ENCODE data around the gene SCN8A. TPM values are rescaled to one million over a fixed set of nuclear protein-coding genes. Genes with fewer than 3 reads are reported as not detected.

Gene SCN8A
- total RNA-seq, 1 experiment from 2014 or later = 5.4 TPM

- H3K9me3 ChIP-seq (ENCODE audit: low read depth, low read length, poor library complexity, severe bottlenecking) = no peaks in the 10 kb centered on the region
- no peak overlapping the region for H3K27ac ChIP-seq (ENCODE audit: low read depth, low read length, poor library complexity, severe bottlenecking)
- H3K4me1 ChIP-seq (ENCODE audit: insufficient read depth, low read length, poor library complexity, severe bottlenecking) = peaks cover 9% of the 10 kb centered on the region
- CTCF ChIA-PET = no interaction called here
- intact Hi-C loops (cut with micrococcal nuclease; ENCODE audit: unreplicated experiment) = no loop called here
- TF ChIP-seq, protein P1, sequence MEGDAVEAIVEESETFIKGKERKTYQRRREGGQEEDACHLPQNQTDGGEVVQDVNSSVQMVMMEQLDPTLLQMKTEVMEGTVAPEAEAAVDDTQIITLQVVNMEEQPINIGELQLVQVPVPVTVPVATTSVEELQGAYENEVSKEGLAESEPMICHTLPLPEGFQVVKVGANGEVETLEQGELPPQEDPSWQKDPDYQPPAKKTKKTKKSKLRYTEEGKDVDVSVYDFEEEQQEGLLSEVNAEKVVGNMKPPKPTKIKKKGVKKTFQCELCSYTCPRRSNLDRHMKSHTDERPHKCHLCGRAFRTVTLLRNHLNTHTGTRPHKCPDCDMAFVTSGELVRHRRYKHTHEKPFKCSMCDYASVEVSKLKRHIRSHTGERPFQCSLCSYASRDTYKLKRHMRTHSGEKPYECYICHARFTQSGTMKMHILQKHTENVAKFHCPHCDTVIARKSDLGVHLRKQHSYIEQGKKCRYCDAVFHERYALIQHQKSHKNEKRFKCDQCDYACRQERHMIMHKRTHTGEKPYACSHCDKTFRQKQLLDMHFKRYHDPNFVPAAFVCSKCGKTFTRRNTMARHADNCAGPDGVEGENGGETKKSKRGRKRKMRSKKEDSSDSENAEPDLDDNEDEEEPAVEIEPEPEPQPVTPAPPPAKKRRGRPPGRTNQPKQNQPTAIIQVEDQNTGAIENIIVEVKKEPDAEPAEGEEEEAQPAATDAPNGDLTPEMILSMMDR (conservative IDR thresholded peaks at IDR 0.05; ENCODE audit: low read depth, low read length) = no peak
- no peak for TF ChIP-seq EZH2 (IDR thresholded peaks at IDR 0.05; ENCODE audit: borderline replicate concordance, low read depth, low read length, poor library complexity, severe bottlenecking)
- no peak for DNase-seq (ENCODE audit: low spot score)
- H3K4me3 ChIP-seq (ENCODE audit: low read depth, low read length, poor library complexity, severe bottlenecking) = no peak overlapping the region
- no peaks in the 10 kb centered on the region for H3K27me3 ChIP-seq (replicated peaks; ENCODE audit: insufficient read depth, low read depth, low read length, poor library complexity)
- no TSS peak for BruUV-seq (replicated peaks)
- no peaks in the 10 kb centered on the region for H3K36me3 ChIP-seq (ENCODE audit: insufficient read depth, low read length, poor library complexity, severe bottlenecking)
- POLR2A ChIA-PET (ENCODE audit: low non-redundant PET) = no interaction called here
These were observed 41.6 kb downstream of the SCN8A start for GRCh38 chr12:51632623-51633022.

GRCh38 chr12:51635346-51635745, 44.3 kb downstream of the SCN8A start:
- no peak for DNase-seq (ENCODE audit: low spot score)
- Histone ChIP-seq H3K4me1 (ENCODE audit: insufficient read depth, low read length, poor library complexity, severe bottlenecking) (peaks cover 9% of the 10 kb centered on the region), H3K36me3 (ENCODE audit: insufficient read depth, low read length, poor library complexity, severe bottlenecking) (no peaks in the 10 kb centered on the region), H3K4me3 (ENCODE audit: low read depth, low read length, poor library complexity, severe bottlenecking) (no peak overlapping the region), H3K9me3 (ENCODE audit: low read depth, low read length, poor library complexity, severe bottlenecking) (no peaks in the 10 kb centered on the region), H3K27me3 (replicated peaks; ENCODE audit: insufficient read depth, low read depth, low read length, poor library complexity) (no peaks in the 10 kb centered on the region), H3K27ac (ENCODE audit: low read depth, low read length, poor library complexity, severe bottlenecking) (no peak overlapping the region)
- ChIA-PET CTCF (no interaction called here), POLR2A (ENCODE audit: low non-redundant PET) (no interaction called here)
- TF ChIP-seq, protein P1 (conservative IDR thresholded peaks at IDR 0.05; ENCODE audit: low read depth, low read length) = no peak
- no peak for TF ChIP-seq EZH2 (IDR thresholded peaks at IDR 0.05; ENCODE audit: borderline replicate concordance, low read depth, low read length, poor library complexity, severe bottlenecking)
- intact Hi-C loops (cut with micrococcal nuclease; ENCODE audit: unreplicated experiment) = no loop called here
- no TSS peak for BruUV-seq (replicated peaks)

- Histone ChIP-seq H3K4me3 (ENCODE audit: low read depth, low read length, poor library complexity, severe bottlenecking) (no peak overlapping the region), H3K36me3 (ENCODE audit: insufficient read depth, low read length, poor library complexity, severe bottlenecking) (no peaks in the 10 kb centered on the region), H3K27me3 (replicated peaks; ENCODE audit: insufficient read depth, low read depth, low read length, poor library complexity) (no peaks in the 10 kb centered on the region), H3K9me3 (ENCODE audit: low read depth, low read length, poor library complexity, severe bottlenecking) (no peaks in the 10 kb centered on the region), H3K4me1 (ENCODE audit: insufficient read depth, low read length, poor library complexity, severe bottlenecking) (peaks cover 9% of the 10 kb centered on the region), H3K27ac (ENCODE audit: low read depth, low read length, poor library complexity, severe bottlenecking) (no peak overlapping the region)
- TF ChIP-seq, protein P1 (conservative IDR thresholded peaks at IDR 0.05; ENCODE audit: low read depth, low read length) = no peak
- no peak for TF ChIP-seq EZH2 (IDR thresholded peaks at IDR 0.05; ENCODE audit: borderline replicate concordance, low read depth, low read length, poor library complexity, severe bottlenecking)
- no peak for DNase-seq (ENCODE audit: low spot score)
- no TSS peak for BruUV-seq (replicated peaks)
- CTCF ChIA-PET = no interaction called here
- intact Hi-C loops (cut with micrococcal nuclease; ENCODE audit: unreplicated experiment) = no loop called here
- POLR2A ChIA-PET (ENCODE audit: low non-redundant PET) = no interaction called here
These were observed 45.5 kb downstream of the SCN8A start for GRCh38 chr12:51636581-51636980.

Data from A673 (cell line).